ENCODE results near the gene CARNS1. TPM values are rescaled to one million over a fixed set of nuclear protein-coding genes. Genes with fewer than 3 reads are reported as not detected.

CARNS1 gene
- total RNA-seq, 4 donors from 2014 or later = 0.21 to 0.94 (median 0.74) TPM

GRCh38 chr11:67404515-67405195 lies 10.8 kb upstream of the CARNS1 start:
- peaks cover 51% of the 10 kb centered on the region for H3K4me1 ChIP-seq
- no peak overlapping the region for H3K27ac ChIP-seq
- peaks cover 18% of the 10 kb centered on the region for H3K27me3 ChIP-seq
- H3K36me3 ChIP-seq = peaks cover 3% of the 10 kb centered on the region
- WGBS = 55% methylated on average over 11 of the region's 13 CpGs
- H3K9me3 ChIP-seq = no peaks in the 10 kb centered on the region
- TF ChIP-seq POLR2A (IDR thresholded peaks at IDR 0.05) (no peak), EP300 (IDR thresholded peaks at IDR 0.05) (no peak), POLR2AphosphoS5 (IDR thresholded peaks at IDR 0.05) (no peak), CTCF (IDR thresholded peaks at IDR 0.05) (no peak)
- peak overlapping the region; percentile 6 for H3K4me3 ChIP-seq
- DNase-seq (ENCODE audit: low spot score in 2 of 2) = no peak

DNA sequence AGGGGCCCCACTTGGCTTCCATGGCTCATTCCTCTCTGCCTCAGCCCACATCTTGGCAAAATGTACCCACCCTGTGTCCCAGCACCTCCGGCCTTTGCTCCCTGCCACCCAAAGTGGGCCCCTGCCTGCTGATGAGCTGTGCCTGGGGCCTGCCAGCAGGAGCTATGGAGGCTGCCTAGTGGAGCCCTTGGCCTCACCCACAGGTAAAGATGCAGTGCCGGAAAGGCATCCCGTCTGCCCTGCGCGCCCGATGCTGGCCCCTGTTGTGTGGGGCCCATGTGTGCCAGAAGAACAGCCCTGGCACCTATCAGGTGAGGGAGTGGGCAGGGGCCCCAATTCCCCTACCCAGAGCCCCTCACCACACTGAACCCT lies 10.3 kb upstream of the CARNS1 start:
- H3K36me3 ChIP-seq = no peaks in the 10 kb centered on the region
- H3K4me3 ChIP-seq = no peak overlapping the region
- H3K27ac ChIP-seq = no peak overlapping the region
- TF ChIP-seq EP300 (IDR thresholded peaks at IDR 0.05) (no peak), POLR2A (IDR thresholded peaks at IDR 0.05) (no peak), POLR2AphosphoS5 (IDR thresholded peaks at IDR 0.05) (no peak), CTCF (IDR thresholded peaks at IDR 0.05) (no peak)
- DNase-seq (ENCODE audit: low spot score in 2 of 2) = no peak
- H3K27me3 ChIP-seq = peaks cover 19% of the 10 kb centered on the region
- H3K4me1 ChIP-seq = peaks cover 51% of the 10 kb centered on the region
- WGBS = 80% methylated on average over 6 of the region's 6 CpGs
- no peaks in the 10 kb centered on the region for H3K9me3 ChIP-seq

DNA sequence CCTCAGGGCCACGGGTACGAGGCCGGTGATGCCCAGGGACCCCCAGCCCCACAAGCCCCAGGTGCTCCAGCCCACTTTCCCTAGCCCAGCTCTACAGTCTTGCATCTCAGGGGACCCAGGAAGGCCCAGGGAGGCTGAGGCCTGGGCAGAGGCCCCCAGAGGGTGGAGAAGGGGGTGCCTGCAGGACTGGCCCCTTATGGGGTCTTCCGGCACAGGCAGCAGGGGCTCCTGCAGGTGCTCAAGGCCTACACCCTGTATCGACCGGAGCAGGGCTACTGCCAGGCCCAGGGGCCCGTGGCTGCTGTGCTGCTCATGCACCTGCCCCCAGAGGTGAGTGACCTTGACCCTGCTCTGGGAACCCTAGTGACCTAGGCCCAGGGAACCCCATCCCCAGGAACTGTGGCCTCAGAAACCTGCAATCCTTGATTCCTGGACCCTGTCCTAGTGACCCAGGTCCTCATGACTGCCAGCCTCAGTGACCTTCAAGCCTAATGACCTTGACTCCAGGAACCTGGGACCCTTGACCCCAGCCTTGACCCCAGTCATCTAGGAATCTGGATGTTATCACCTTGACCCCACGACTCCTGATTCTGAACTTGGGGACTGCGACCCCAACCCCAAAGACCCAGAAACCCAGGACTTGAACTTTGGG lies 9.7 kb upstream of the CARNS1 start:
- Histone ChIP-seq H3K36me3 (no peaks in the 10 kb centered on the region), H3K9me3 (no peaks in the 10 kb centered on the region), H3K4me1 (peaks cover 45% of the 10 kb centered on the region), H3K27ac (no peak overlapping the region), H3K27me3 (peaks cover 25% of the 10 kb centered on the region), H3K4me3 (no peak overlapping the region)
- WGBS = 93% methylated on average over 6 of the region's 9 CpGs
- no peak for DNase-seq (ENCODE audit: low spot score in 2 of 2)
- TF ChIP-seq POLR2AphosphoS5 (IDR thresholded peaks at IDR 0.05) = no peak
- no peak for TF ChIP-seq CTCF (IDR thresholded peaks at IDR 0.05)
- TF ChIP-seq EP300 (IDR thresholded peaks at IDR 0.05) = no peak
- TF ChIP-seq POLR2A (IDR thresholded peaks at IDR 0.05) = no peak

DNA sequence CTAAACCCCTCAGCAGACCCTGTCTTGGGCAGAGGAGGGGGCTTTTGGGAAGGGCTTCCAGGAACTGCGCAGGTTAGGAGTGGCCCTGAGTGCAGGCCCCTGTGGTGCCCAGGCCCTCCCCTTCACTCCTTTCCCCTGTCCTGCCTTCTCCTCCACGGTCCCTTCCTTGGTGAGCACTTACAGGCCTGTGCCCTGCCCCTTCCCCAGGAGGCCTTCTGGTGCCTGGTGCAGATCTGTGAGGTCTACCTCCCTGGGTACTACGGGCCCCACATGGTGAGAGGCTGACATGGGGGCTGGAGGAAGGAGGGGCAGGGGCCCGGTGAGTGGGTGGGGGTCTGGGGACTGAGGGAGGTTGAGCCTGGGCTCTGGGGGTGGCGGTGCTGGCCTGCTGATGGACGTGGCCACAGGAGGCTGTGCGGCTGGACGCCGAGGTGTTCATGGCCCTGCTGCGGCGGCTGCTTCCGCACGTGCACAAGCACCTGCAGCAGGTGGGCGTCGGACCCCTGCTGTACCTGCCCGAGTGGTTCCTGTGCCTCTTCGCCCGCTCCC lies 9.0 kb upstream of the CARNS1 start:
- Histone ChIP-seq H3K4me3 (no peak overlapping the region), H3K36me3 (no peaks in the 10 kb centered on the region), H3K9me3 (no peaks in the 10 kb centered on the region), H3K27me3 (peaks cover 30% of the 10 kb centered on the region), H3K4me1 (peaks cover 41% of the 10 kb centered on the region), H3K27ac (no peak overlapping the region)
- 74% methylated on average over 3 of the region's 18 CpGs for WGBS
- TF ChIP-seq POLR2AphosphoS5 (IDR thresholded peaks at IDR 0.05) (no peak), CTCF (IDR thresholded peaks at IDR 0.05) (no peak), EP300 (IDR thresholded peaks at IDR 0.05) (no peak), POLR2A (IDR thresholded peaks at IDR 0.05) (no peak)
- DNase-seq (ENCODE audit: low spot score in 2 of 2) = no peak

DNA sequence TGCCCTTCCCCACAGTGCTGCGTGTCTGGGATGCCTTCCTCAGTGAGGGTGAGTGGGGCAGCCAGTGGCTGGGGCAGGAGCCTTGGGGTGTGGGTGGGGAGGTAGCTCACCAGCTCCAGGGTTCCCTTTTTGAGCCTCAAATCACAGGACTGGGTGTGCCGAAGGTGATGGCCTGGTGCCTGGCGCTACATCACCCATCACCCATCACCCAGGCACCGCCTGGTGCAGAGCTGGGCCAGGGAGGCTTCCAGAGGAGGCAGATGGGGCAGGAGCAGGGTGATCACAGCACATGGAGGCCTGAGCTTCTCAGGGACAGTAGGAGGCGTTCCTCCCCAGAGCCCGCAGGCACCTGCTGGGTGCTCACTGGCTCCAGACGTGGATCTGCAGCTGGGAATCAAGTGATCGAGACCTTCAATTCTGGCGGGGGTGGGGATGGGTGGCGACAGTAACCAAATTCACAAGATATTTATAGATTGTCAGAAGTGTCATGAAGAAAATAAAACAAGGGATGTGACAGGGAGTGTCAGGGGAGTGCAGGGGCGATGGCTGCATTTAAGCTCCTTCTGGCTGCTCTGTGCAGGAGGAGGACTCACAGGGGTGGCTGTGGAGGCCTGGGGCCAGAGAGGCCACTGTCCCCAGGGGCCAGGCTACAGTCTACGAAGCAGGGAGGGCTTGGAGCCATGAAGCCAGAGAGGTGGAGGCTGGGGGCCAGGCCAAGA lies 8.3 kb upstream of the CARNS1 start:
- Histone ChIP-seq H3K27me3 (peaks cover 36% of the 10 kb centered on the region), H3K27ac (no peak overlapping the region), H3K4me1 (peaks cover 38% of the 10 kb centered on the region), H3K36me3 (no peaks in the 10 kb centered on the region), H3K9me3 (no peaks in the 10 kb centered on the region), H3K4me3 (no peak overlapping the region)
- no peak for DNase-seq (ENCODE audit: low spot score in 2 of 2)
- 31% methylated on average over 8 of the region's 12 CpGs for WGBS
- TF ChIP-seq POLR2A (IDR thresholded peaks at IDR 0.05) = no peak
- no peak for TF ChIP-seq EP300 (IDR thresholded peaks at IDR 0.05)
- TF ChIP-seq CTCF (IDR thresholded peaks at IDR 0.05) = no peak
- TF ChIP-seq POLR2AphosphoS5 (IDR thresholded peaks at IDR 0.05) = no peak
